Measurements from ENCODE around the gene SVOP.
"Not testable (repeated sequence)": the region's sequence is repeated elsewhere in the genome, so short reads cannot be mapped to it uniquely, and the experiment has no call there.

The SVOP gene

GRCh38 chr12:109029411-109029810 lies 8.5 kb upstream of the SVOP start:
- no peak for DNase-seq

DNA sequence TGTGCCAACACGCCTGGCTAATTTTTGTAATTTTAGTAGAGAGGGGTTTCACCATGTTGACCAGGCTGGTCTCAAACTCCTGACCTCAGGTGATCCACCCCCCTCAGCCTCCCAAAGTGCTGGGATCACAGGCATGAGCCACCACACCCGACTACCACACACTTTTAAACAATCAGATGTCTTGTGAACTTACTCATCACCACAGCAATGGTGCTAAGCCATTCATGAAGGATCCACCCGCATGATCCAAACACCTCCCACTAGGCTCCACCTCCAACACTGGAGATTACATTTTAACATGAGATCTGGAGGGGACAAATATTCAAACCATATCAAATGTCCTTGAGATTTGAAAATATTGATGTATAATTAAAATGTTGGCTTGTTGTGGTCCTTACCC lies 7.8 kb upstream of the SVOP start:
- DNase-seq, result not testable (repeated sequence)

GRCh38 chr12:109027767-109028166 lies 6.9 kb upstream of the SVOP start:
- no peak for DNase-seq

- no peak for DNase-seq
Measured at GRCh38 chr12:109020146-109020795, 597 bp downstream of the SVOP start.

DNA sequence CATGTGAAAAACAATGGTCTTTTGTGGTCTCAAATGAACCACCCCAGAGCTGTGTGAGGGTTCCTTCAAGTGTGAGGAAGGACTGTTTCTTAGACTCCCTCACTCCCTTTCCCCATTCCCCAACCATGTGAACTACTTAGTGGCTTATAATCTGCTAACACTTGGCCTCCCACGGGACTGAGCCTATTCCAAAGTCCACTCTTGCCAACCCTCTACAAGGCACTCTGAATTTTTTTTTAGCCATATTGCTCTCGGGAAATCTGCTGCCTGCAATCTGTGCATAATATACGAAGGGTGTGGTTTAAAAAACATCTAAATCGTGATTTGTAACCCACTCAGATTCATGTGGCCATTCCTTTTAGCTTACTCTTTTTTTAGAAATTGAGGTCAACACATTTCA lies 2.6 kb downstream of the SVOP start:
- no peak for DNase-seq

DNA sequence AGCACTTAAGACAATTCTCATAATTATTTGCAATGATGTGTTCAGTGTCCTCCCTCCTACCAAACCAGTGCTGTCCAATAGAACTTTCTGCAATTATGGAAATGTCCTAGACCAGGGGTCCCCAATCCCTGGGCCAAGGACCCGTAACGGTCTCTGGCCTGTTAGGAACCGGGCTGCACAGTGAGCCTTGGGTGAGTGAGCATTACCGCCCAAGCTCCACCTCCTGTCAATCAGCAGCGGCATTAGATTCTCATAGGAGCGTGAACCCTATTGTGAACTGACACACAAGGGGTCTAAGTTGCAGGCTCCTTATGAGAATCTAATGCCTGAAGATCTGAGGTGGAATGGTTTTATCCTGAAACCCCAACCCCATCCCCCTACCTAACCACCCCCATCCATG lies 3.9 kb downstream of the SVOP start:
- no peak for DNase-seq

DNA sequence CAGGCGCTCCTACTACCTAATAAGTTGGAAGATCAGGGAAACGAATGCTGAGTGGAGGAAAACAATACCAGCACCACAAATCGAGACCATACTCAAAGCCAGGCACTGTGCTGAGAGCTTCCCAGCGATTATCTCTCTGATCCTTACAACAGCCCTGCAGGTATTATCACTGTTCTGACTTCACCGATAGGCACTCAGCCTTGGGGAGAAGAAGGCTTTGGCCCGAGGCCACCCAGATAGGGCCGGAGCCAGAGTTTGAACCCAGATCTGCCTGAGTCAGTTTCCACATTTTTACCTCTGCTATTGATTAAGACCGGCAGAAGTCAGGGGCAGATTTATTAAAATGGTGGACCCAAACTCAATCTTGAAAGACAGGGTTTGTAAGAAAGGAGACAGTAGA lies 4.9 kb downstream of the SVOP start:
- no peak for DNase-seq

DNA sequence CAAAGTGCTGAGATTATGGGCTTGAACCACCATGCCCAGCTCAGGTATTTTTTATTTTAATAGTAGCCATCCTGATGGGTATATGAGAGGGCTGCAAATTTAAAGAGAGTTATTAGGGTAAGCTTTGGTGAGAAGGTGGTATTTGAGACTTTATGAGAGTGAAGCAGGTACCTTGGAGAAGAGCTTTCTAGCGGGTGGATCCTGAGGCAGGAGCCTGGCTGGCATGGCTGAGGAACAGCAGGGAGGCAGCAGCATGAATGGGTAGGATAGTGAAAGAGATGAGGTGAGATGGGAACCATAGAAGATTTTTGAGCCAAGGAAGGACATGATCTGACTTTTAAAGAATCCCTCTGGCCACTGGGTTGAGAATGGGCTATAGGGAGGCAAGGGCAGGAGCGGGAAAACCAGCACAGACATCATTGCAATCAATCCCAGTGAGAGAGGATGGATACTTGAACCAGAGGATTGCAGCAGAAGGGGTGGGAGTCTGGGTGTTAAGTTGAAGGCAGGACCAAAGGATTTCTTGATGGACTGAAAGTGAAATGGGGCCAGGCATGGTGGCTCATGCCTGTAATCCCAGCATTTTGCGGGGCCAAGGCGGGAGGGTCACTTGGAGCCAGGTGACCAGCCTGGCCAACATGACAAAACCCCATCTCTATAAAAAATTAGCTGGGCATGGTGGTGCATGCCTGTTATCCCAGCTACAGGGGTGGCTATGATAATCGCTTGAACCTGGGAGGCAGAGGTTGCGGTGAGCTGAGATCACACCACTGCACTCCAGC lies 5.7 kb downstream of the SVOP start:
- DNase-seq, result no peak

GRCh38 chr12:109010259-109010658 lies 10.6 kb downstream of the SVOP start:
- DNase-seq, result no peak

DNA sequence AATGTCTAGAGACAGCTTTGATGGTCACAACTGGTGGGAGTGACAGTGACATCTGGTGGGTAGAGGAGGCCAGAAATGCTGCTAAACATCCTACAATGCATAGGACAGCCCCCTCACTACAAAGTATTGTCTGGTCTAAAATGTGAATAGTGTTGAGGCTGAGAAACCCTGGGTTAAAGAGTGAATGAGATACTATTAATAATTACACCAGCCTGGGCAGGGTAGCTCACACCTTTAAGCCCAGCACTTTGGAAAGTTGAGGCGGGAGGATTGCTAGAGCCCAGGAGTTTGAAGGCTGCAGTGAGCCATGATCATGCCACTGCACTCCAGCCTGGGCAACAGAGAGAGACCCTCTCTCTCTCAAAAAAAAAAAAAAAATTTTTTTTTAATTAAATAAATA lies 11.1 kb downstream of the SVOP start:
- no peak for DNase-seq

- no peak for DNase-seq
Measured at GRCh38 chr12:109004017-109004416, 16.9 kb downstream of the SVOP start.

GRCh38 chr12:108996320-108996719 lies 24.5 kb downstream of the SVOP start:
- DNase-seq, result no peak

GRCh38 chr12:108995370-108995992 lies 25.4 kb downstream of the SVOP start:
- DNase-seq, result no peak

DNA sequence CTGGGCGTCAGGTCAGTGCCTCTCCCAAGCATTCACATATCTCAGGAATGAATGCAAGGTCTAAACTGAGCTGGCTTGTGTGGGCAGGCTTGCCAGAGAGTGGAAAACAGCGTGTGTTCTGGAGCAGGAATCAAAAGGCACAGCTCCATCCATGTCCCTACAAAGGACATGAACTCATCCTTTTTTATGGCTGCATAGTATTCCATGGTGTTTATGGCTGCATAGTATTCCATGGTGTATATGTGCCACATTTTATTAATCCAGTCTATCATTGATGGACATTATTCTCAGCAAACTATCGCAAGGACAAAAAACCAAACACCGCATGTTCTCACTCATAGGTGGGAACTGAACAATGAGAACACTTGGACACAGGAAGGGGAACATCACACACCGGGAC lies 30.8 kb downstream of the SVOP start:
- not testable (repeated sequence) for DNase-seq

DNA sequence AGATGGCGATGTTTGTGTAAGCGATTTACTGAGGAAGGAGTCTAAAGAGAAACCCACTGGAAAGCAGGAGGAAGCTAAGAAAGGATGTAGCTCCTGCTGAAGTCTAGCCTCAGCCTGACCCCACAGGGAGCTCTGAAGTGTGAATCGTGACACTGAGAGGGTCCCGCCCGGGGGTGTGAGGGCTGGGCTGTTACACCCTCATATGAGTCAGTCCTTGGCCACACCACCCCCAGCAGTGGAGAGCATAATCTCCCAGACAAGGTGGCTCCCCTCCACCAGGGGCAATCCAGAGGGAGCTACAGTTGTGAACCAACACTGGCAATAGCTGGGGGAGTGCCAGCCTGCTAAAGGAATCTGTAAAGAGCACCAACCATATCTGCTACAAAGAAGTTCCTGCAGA lies 31.5 kb downstream of the SVOP start:
- DNase-seq, result no peak

DNA sequence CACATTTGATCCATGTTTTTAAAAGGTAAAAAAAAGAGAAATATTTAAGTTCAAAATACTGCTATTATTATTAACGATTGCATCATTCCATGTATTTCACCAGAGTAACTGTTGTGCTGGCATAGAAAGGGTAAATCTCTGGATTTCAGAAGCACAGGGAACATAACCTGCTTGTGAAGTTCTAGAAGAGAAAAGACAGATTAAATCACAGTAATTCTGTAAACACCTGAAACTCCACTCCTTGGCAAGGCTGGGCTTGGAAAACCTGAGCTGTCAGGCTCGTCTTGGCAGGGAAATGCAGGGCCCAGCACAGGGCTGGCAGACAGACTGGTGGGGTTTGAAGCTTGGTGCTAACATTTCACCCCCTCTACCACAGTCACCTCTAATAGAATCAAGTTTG lies 35.1 kb downstream of the SVOP start:
- no peak for DNase-seq

DNA sequence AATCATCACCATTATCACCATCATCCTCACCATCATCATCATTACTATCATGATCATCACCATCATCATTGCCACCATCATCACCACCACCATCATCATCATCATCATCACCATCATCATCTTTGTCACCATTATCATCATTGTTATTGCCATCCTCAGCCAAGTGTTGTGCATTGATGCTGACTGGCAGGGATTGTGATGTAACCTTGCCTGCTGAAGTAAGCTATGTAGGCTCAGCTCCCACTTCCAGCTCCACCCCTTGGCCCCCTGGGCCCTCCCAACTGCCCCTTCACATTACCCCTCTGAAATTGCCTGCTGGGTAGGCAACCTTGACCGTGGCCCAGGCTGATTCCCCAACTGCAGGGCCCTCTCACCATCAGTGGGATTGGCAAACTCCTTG lies 37.6 kb downstream of the SVOP start:
- DNase-seq, result no peak

GRCh38 chr12:108982621-108983219 lies 38.1 kb downstream of the SVOP start:
- DNase-seq, result no peak

GRCh38 chr12:108981835-108982234 lies 39.0 kb downstream of the SVOP start:
- DNase-seq, result no peak

- no peak for DNase-seq
Measured at GRCh38 chr12:108980831-108981618, 39.8 kb downstream of the SVOP start.

DNA sequence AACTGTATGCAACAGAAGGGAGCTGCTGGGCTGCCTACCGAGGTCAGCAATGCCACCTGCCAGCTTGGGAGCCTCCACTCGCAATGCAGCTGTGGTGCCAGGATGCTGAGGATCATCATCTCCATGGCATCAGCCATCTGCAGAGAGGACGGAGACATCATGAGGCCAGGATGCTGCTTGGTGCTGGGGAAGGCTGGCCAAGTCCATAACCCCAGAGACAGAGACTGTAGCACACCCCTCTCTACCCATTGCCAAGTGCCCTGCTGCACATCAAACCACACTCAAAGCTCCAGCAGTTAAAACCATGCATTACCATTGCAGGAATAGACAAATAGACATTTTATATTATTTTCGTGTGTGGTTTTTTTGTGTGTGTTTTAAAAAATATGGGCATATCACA lies 43.5 kb downstream of the SVOP start:
- DNase-seq, result no peak

DNA sequence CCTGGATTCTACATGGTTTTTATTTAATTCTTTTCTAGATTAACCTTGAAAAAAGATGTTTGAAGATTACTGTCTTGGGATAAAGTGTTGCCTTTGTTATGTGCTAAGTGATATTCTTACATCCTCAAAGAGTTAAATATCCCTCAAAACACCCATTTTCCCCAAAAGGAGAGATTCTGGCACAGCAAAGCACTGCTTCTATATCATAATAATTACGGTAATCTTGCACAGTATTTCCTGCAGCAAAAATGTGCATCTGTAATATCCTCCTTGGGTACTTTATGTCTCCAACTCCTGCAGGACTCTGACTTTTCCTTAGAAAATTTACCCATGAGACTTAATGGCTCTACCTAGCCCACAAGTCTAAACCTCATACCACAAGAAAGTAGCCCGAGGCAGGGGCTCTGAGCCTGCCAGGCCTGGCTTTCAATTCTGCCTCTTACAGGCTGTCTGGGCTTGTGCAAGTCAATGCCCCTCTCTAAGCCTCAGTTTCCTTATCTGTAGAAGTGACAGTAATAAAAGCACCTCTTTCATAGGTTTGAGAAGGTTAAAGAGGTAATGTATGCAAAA lies 45.8 kb downstream of the SVOP start:
- no peak for DNase-seq

Measured in CD4-positive, alpha-beta T cell treated with Interferon gamma for 1 hour (primary cell).